IMR-90 (cell line): ENCODE measurements around the gene BICD1. TPM values are rescaled to one million over a fixed set of nuclear protein-coding genes. Genes with fewer than 3 reads are reported as not detected.

ENCODE experiments used
- ATAC-seq: fragments of 200-7000 bp; cut with Tn5 transposase; 2 replicates; pipeline ENCODE4 v1.9.1; 2020; ENCODE audit warnings: low read depth, mild to moderate bottlenecking, moderate library complexity
- BruUV-seq: library from RNA; stranded (reverse); fragments of 400-500 nt; replicated peaks from 2 replicates; lab custom pipeline; 2021; lab: Mats Ljungman, UMichigan
- CTCF ChIA-PET: fragments of 300-600 bp; formaldehyde crosslinking; extraction: SDS; loops from one replicate; lab custom pipeline; 2021; ENCODE audit warnings: antibody characterized with exemption; lab: Yijun Ruan, JAX
- POLR2A ChIA-PET: fragments of 300-600 bp; sonication (Branson Sonifier 250); formaldehyde crosslinking; loops from one replicate; lab custom pipeline; 2022; ENCODE audit warnings: antibody characterized with exemption; ENCODE audit not compliant: unreplicated experiment; lab: Charles Lee
- DNase-seq: peaks from one replicate; pipeline ENCODE4 v3.0.0; 2013
- H2AFZ ChIP-seq: replicated peaks from 2 replicates; pipeline ENCODE3; 2013; ENCODE audit warnings: low read length, mild to moderate bottlenecking; ENCODE audit not compliant: poor library complexity
- H2AK5ac ChIP-seq: 2 replicates; pipeline ENCODE4 v1.6.1; 2013; ENCODE audit warnings: low read depth, low read length, inconsistent platforms
- H2AK9ac ChIP-seq: replicated peaks from 2 replicates; pipeline ENCODE3; 2013; ENCODE audit warnings: mild to moderate bottlenecking, low read depth, low read length, moderate library complexity; ENCODE audit not compliant: poor library complexity
- H2BK120ac ChIP-seq: 2 replicates; pipeline ENCODE4 v1.6.1; 2013; ENCODE audit warnings: low read depth, low read length, inconsistent platforms
- H2BK15ac ChIP-seq: 3 replicates; pipeline ENCODE4 v1.6.1; 2013; ENCODE audit warnings: low read depth, low read length, inconsistent platforms
- H2BK20ac ChIP-seq: 2 replicates; pipeline ENCODE4 v1.6.1; 2013; ENCODE audit warnings: low read depth, mild to moderate bottlenecking, inconsistent platforms, low read length, moderate library complexity
- H2BK5ac ChIP-seq: 2 replicates; pipeline ENCODE4 v1.6.1; 2013; ENCODE audit warnings: mild to moderate bottlenecking, low read depth, low read length, inconsistent platforms; ENCODE audit not compliant: poor library complexity, severe bottlenecking
- H3K14ac ChIP-seq: replicated peaks from 2 replicates; pipeline ENCODE4 v1.6.1; 2013; ENCODE audit warnings: low read depth, low read length, inconsistent platforms
- H3K18ac ChIP-seq: 2 replicates; pipeline ENCODE4 v1.6.1; 2013; ENCODE audit warnings: low read depth, low read length, control low read depth
- H3K23ac ChIP-seq: 2 replicates; pipeline ENCODE4 v1.6.1; 2013; ENCODE audit warnings: low read depth, low read length, inconsistent platforms
- H3K27ac ChIP-seq: 2 replicates; pipeline ENCODE4 v1.5.1; 2013; ENCODE audit warnings: mild to moderate bottlenecking, control low read depth, low read length; ENCODE audit not compliant: insufficient read depth
- H3K27me3 ChIP-seq: 2 replicates; pipeline ENCODE4 v1.6.1; 2013; ENCODE audit warnings: low read length; ENCODE audit not compliant: control insufficient read depth, insufficient read depth
- H3K36me3 ChIP-seq: 2 replicates; pipeline ENCODE4 v1.6.1; 2013; ENCODE audit warnings: low read length, mixed read lengths; ENCODE audit not compliant: control insufficient read depth, insufficient read depth
- H3K4ac ChIP-seq: 2 replicates; pipeline ENCODE4 v1.6.1; 2013; ENCODE audit warnings: low read depth, low read length, inconsistent platforms
- H3K4me1 ChIP-seq: 2 replicates; pipeline ENCODE4 v1.6.1; 2013; ENCODE audit warnings: low read length, mixed read lengths; ENCODE audit not compliant: control insufficient read depth, insufficient read depth
- H3K4me2 ChIP-seq: 2 replicates; pipeline ENCODE4 v1.6.1; 2013; ENCODE audit warnings: low read depth, mild to moderate bottlenecking, control low read depth, low read length, moderate library complexity
- H3K4me3 ChIP-seq: 2 replicates; pipeline ENCODE4 v1.5.1; 2013; ENCODE audit warnings: low read depth, mild to moderate bottlenecking, control low read depth, low read length, moderate library complexity; ENCODE audit not compliant: insufficient read depth
- H3K56ac ChIP-seq: 2 replicates; pipeline ENCODE4 v1.6.1; 2013; ENCODE audit warnings: low read length, inconsistent platforms; ENCODE audit not compliant: insufficient read depth; ENCODE audit errors: extremely low read depth
- H3K79me1 ChIP-seq, 2 experiments: 2 replicates each; pipeline ENCODE4 v1.6.1; 2013; ENCODE audit warnings: low read length in 2 of 2, inconsistent platforms in 1 of 2, low read depth in 1 of 2
- H3K9ac ChIP-seq: 2 replicates; pipeline ENCODE4 v1.6.1; 2013; ENCODE audit warnings: low read depth, low read length, control low read depth
- H3K9me1 ChIP-seq: 2 replicates; pipeline ENCODE4 v1.6.1; 2013; ENCODE audit warnings: low read length, inconsistent platforms; ENCODE audit not compliant: insufficient read depth
- H3K9me3 ChIP-seq: 2 replicates; pipeline ENCODE4 v1.6.1; 2013; ENCODE audit warnings: low read length; ENCODE audit not compliant: control insufficient read depth, insufficient read depth
- H4K20me1 ChIP-seq: 2 replicates; pipeline ENCODE4 v1.6.1; 2013; ENCODE audit warnings: low read length, inconsistent platforms; ENCODE audit not compliant: insufficient read depth
- H4K5ac ChIP-seq: 2 replicates; pipeline ENCODE4 v1.6.1; 2013; ENCODE audit warnings: mild to moderate bottlenecking, low read depth, low read length, control low read depth
- H4K8ac ChIP-seq, 2 experiments: 2 replicates each; pipeline ENCODE4 v1.6.1; 2013; ENCODE audit warnings: low read depth in 2 of 2, low read length in 2 of 2, control low read depth in 1 of 2, inconsistent platforms in 1 of 2
- H4K91ac ChIP-seq: 2 replicates; pipeline ENCODE4 v1.6.1; 2013; ENCODE audit warnings: low read depth, low read length, inconsistent platforms; ENCODE audit not compliant: insufficient read depth
- CEBPB ChIP-seq: IDR thresholded peaks from 2 replicates; pipeline ENCODE4 v1.6.1; 2012; ENCODE audit warnings: low read depth, low read length, improper control_type of control experiment
- MAZ ChIP-seq: IDR thresholded peaks from 2 replicates; pipeline ENCODE4 v1.6.1; 2012; ENCODE audit warnings: low read depth, mild to moderate bottlenecking, low read length, improper control_type of control experiment, moderate library complexity, borderline replicate concordance
- MXI1 ChIP-seq: IDR thresholded peaks from 2 replicates; pipeline ENCODE4 v1.6.1; 2012; ENCODE audit warnings: low read depth, mild to moderate bottlenecking, low read length, moderate library complexity, borderline replicate concordance
- NFE2L2 ChIP-seq: fragments of 150-350 bp; IDR thresholded peaks from 2 replicates; pipeline ENCODE4 v1.6.1; 2016; ENCODE audit warnings: low read depth, mild to moderate bottlenecking, low read length
- POLR2A ChIP-seq: IDR thresholded peaks from 2 replicates; pipeline ENCODE4 v1.6.1; 2012; ENCODE audit warnings: mild to moderate bottlenecking, low read depth, low read length
- RCOR1 ChIP-seq: IDR thresholded peaks from 2 replicates; pipeline ENCODE4 v1.6.1; 2012; ENCODE audit warnings: mild to moderate bottlenecking, low read length, improper control_type of control experiment; ENCODE audit not compliant: insufficient replicate concordance
- WGBS, 2 experiments: methylation state at CpG; one replicate each; pipeline versions ENCODE4 v1.1.5 to v1.1.7; 2013; ENCODE audit warnings: missing lambda C conversion rate in 2 of 2; ENCODE audit not compliant: insufficient read length in 1 of 2; ENCODE audit errors: extremely low coverage in 2 of 2; 5-methylcytosine and 5-hydroxymethylcytosine counted together
- dilution Hi-C: fragments of 300-500 bp; cut with HindIII; formaldehyde crosslinking; loops from one replicate; pipeline ENCODE4 v1.14.3; 2018; ENCODE audit warnings: low sequenced_read_pairs; ENCODE audit not compliant: unreplicated experiment
- in situ Hi-C: fragments of 300-500 bp; cut with MboI; formaldehyde crosslinking; loops from 3 replicates; pipeline ENCODE4 v1.14.3; 2019; ENCODE audit warnings: low sequenced_read_pairs, inconsistent platforms, mixed read lengths
- intact Hi-C: fragments of 100-400 bp; cut with micrococcal nuclease; formaldehyde crosslinking; loops from 2 replicates; pipeline ENCODE4 v1.10.0; 2022
- polyA plus RNA-seq, 3 experiments: library from polyadenylated mRNA; depleted of rRNA; stranded (reverse); fragments of >200 nt; gene quantifications; 2 replicates each; pipeline ENCODE4 v1.2.3, GENCODE V29; 2012; ENCODE audit warnings: low replicate concordance in 1 of 3
- total RNA-seq: library from RNA; depleted of rRNA; stranded (reverse); fragments of >200 nt; gene quantifications from 2 replicates; pipeline ENCODE4 v1.2.3, GENCODE V29; 2012

BICD1 gene
- total and polyA plus RNA-seq, 2 of the 4 experiments (the other 2 are of a cell fraction): 17.2 to 21.8 TPM

DNA sequence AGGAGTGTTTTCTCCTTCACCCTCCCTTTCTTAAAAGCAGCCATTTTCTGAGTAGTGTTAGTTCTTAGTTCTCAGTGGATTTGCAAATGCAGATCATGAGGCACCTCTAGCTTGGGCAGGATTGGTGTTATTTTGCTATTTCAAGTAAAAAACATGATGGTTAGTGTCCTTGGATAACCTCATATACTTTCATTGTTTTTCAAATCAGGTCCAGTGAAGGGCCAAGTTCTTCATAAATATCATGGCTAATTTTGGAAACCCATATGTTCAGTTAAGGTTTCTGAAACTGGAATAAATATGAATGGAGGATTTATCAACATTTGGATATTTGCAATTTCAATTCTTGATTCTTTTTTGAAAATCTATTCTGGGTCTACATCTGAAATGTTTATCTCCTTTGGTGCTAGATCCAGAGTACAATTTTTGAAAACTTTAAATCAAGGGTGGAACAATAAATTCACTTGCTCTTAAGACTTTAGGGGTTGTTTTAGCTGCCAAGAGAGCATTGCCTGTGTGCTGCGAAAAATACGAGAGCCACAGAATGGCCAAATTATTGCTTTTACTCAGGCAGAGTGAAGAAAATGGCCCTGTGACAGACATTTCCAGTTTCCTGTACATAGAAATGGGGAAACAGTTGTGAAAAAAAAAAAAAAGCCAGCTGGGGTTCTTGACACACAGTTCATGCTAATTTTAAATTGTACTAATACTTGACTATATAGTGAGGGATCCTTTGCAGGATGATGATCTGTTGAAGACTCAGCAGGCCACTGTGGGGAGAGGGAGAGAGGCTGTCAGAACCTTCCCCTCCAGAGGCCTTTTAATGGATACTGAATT, 104.6 kb downstream of the BICD1 start:
- Histone ChIP-seq H3K4me3 (no peak overlapping the region), H3K9me3 (no peaks in the 10 kb centered on the region), H2BK20ac (no peak overlapping the region), H3K27ac (no peak overlapping the region), H3K27me3 (no peaks in the 10 kb centered on the region), H3K14ac (no peak overlapping the region), H3K9me1 (peaks cover 8% of the 10 kb centered on the region), H3K4ac (no peak overlapping the region), H3K18ac (no peak overlapping the region), H2BK120ac (no peak overlapping the region), H3K79me1 (peaks cover 18 to 25% of the 10 kb centered on the region in 2 experiments), H2AK5ac (no peak overlapping the region), H3K23ac (no peak overlapping the region), H4K91ac (no peak overlapping the region), H2AK9ac (no peak overlapping the region), H2AFZ (no peak overlapping the region), H4K8ac (no peak overlapping the region), H2BK5ac (no peak overlapping the region), H3K4me1 (no peaks in the 10 kb centered on the region), H4K20me1 (peaks cover 4% of the 10 kb centered on the region; the same call in 1 of the 2 replicates), H2BK15ac (no peak overlapping the region), H3K9ac (no peak overlapping the region), H4K5ac (no peak overlapping the region), H3K36me3 (peaks cover 3% of the 10 kb centered on the region), H3K4me2 (no peak overlapping the region), H3K56ac (no peak overlapping the region)
- intact Hi-C loops: no loop called here
- ATAC-seq (no peak), DNase-seq (no peak)
- ChIA-PET CTCF (interaction anchor here (0.6 kb wide), 1 partner anchor 90 kb away, joined by 3 read pairs; no protein-coding TSS in a partner anchor), POLR2A (no interaction called here)
- dilution Hi-C loops: no loop called here
- TF ChIP-seq MAZ (no peak), RCOR1 (no peak), CEBPB (no peak), MXI1 (no peak), NFE2L2 (no peak), POLR2A (no peak)
- no TSS peak for BruUV-seq
- 100% methylated on average over 2 of the region's 2 CpGs; no CpG with 5 or more reads in 1 of the 2 experiments for WGBS, 2 experiments
- in situ Hi-C loops: no loop called here
